ENCODE measurements around the gene ZBTB18. TPM values are rescaled to one million over a fixed set of nuclear protein-coding genes. Genes with fewer than 3 reads are reported as not detected.

ZBTB18 gene
- total RNA-seq, 2 donors from 2014 or later, result 15.4 to 17.9 TPM

GRCh38 chr1:244104309-244105060 lies 53.4 kb downstream of the ZBTB18 start:
- Histone ChIP-seq H3K27ac (ENCODE audit: low read depth, low read length) (no peak overlapping the region), H3K9ac (ENCODE audit: extremely low read depth, low read length, poor library complexity, severe bottlenecking) (no peak overlapping the region), H3K4me3 (ENCODE audit: low read length) (no peak overlapping the region), H3K9me3 (ENCODE audit: control insufficient read depth, low read length) (no peaks in the 10 kb centered on the region), H3K36me3 (ENCODE audit: control insufficient read depth, insufficient read depth, low read length) (no peaks in the 10 kb centered on the region), H3K27me3 (ENCODE audit: control insufficient read depth, insufficient read depth, low read length, poor library complexity, severe bottlenecking) (no peaks in the 10 kb centered on the region), H3K4me1 (ENCODE audit: control insufficient read depth, insufficient read depth, low read length) (no peaks in the 10 kb centered on the region)
- H3K27me3 Mint-ChIP-seq (ENCODE audit: insufficient read depth), result no peaks in the 10 kb centered on the region
- no peak for TF ChIP-seq CTCF (conservative IDR thresholded peaks at IDR 0.05)
- peaks cover 2% of the 10 kb centered on the region for H3K9me3 Mint-ChIP-seq
- no peak overlapping the region for H3K27ac Mint-ChIP-seq
- H3K4me1 Mint-ChIP-seq, result peaks cover 6% of the 10 kb centered on the region
- no peak for DNase-seq
- H3K4me3 Mint-ChIP-seq, result no peak overlapping the region
- H3K36me3 Mint-ChIP-seq (ENCODE audit: low read depth), result no peaks in the 10 kb centered on the region
- WGBS, 2 experiments (ENCODE audit: insufficient coverage in 1 of 2, insufficient read length in 1 of 2), result 86 to 90% methylated on average over 9 to 10 of the region's 10 CpGs

GRCh38 chr1:244106176-244106575 lies 55.1 kb downstream of the ZBTB18 start:
- Histone ChIP-seq H3K27me3 (ENCODE audit: control insufficient read depth, insufficient read depth, low read length, poor library complexity, severe bottlenecking) (no peaks in the 10 kb centered on the region), H3K36me3 (ENCODE audit: control insufficient read depth, insufficient read depth, low read length) (no peaks in the 10 kb centered on the region), H3K9me3 (ENCODE audit: control insufficient read depth, low read length) (no peaks in the 10 kb centered on the region), H3K9ac (ENCODE audit: extremely low read depth, low read length, poor library complexity, severe bottlenecking) (no peak overlapping the region), H3K27ac (ENCODE audit: low read depth, low read length) (no peak overlapping the region), H3K4me3 (ENCODE audit: low read length) (no peak overlapping the region), H3K4me1 (ENCODE audit: control insufficient read depth, insufficient read depth, low read length) (no peaks in the 10 kb centered on the region)
- no peaks in the 10 kb centered on the region for H3K36me3 Mint-ChIP-seq (ENCODE audit: low read depth)
- no peak overlapping the region for H3K27ac Mint-ChIP-seq
- WGBS, 2 experiments (ENCODE audit: insufficient coverage in 1 of 2, insufficient read length in 1 of 2), result 87 to 100% methylated on average over 1 to 3 of the region's 3 CpGs
- H3K9me3 Mint-ChIP-seq, result no peaks in the 10 kb centered on the region
- no peak overlapping the region for H3K4me3 Mint-ChIP-seq
- no peaks in the 10 kb centered on the region for H3K27me3 Mint-ChIP-seq (ENCODE audit: insufficient read depth)
- peaks cover 6% of the 10 kb centered on the region for H3K4me1 Mint-ChIP-seq
- no peak for TF ChIP-seq CTCF (conservative IDR thresholded peaks at IDR 0.05)
- DNase-seq, result no peak

Other genes starting within 250 kb of the ZBTB18 start
- 10 to 100 TPM; 38.2 to 49.1 TPM for gene AKT3, start 201.0 kb upstream of the ZBTB18 start, total RNA-seq